Neural progenitor cell (in vitro differentiated cells): ENCODE measurements around the gene KLHDC9. TPM values are rescaled to one million over a fixed set of nuclear protein-coding genes. Genes with fewer than 3 reads are reported as not detected.

Source experiments
- DNase-seq: peaks from one replicate; pipeline ENCODE4 v3.0.0-alpha.2; 2016; ENCODE audit warnings: low spot score
- H2AFZ ChIP-seq: fragments of 200-600 bp; sonication (generic); replicated peaks from 2 replicates; pipeline ENCODE4 v1.6.1; 2016; ENCODE audit warnings: antibody characterized with exemption
- H3F3A ChIP-seq: fragments of 200-600 bp; sonication (generic); 2 replicates; pipeline ENCODE4 v1.6.1; 2016; ENCODE audit warnings: antibody characterized with exemption, low read depth
- H3K27ac ChIP-seq: fragments of 200-600 bp; sonication (generic); 2 replicates; pipeline ENCODE4 v1.5.1; 2016; ENCODE audit warnings: mild to moderate bottlenecking
- H3K27me3 ChIP-seq: fragments of 200-600 bp; sonication (generic); 2 replicates; pipeline ENCODE4 v1.6.1; 2016; ENCODE audit warnings: mild to moderate bottlenecking, moderate library complexity
- H3K36me3 ChIP-seq: fragments of 200-600 bp; sonication (generic); 2 replicates; pipeline ENCODE4 v1.5.1; 2016
- H3K4me1 ChIP-seq: fragments of 200-600 bp; sonication (generic); 2 replicates; pipeline ENCODE4 v1.6.1; 2016; ENCODE audit warnings: mixed run types
- H3K4me2 ChIP-seq: fragments of 200-600 bp; sonication (generic); 2 replicates; pipeline ENCODE4 v1.6.1; 2016
- H3K4me3 ChIP-seq: fragments of 200-600 bp; sonication (generic); 2 replicates; pipeline ENCODE4 v1.5.1; 2016
- H3K79me2 ChIP-seq: fragments of 200-600 bp; sonication (generic); 2 replicates; pipeline ENCODE4 v1.6.1; 2016; ENCODE audit warnings: low read depth
- H3K9ac ChIP-seq: fragments of 200-600 bp; sonication (generic); 2 replicates; pipeline ENCODE4 v1.6.1; 2016
- H3K9me3 ChIP-seq: fragments of 200-600 bp; sonication (generic); 2 replicates; pipeline ENCODE4 v1.5.1; 2016; ENCODE audit warnings: low read depth
- H4K20me1 ChIP-seq: fragments of 200-600 bp; sonication (generic); 2 replicates; pipeline ENCODE4 v1.6.1; 2016; ENCODE audit warnings: low read depth
- H3K27ac Mint-ChIP-seq: 3 replicates; pipeline ENCODE4 v1.8.0; 2021; ENCODE audit warnings: mixed read lengths
- H3K27me3 Mint-ChIP-seq: 2 replicates; pipeline ENCODE4 v1.8.0; 2022; ENCODE audit warnings: low read depth, mild to moderate bottlenecking, inconsistent platforms, moderate library complexity, mixed read lengths; ENCODE audit not compliant: insufficient read depth
- H3K36me3 Mint-ChIP-seq: 3 replicates; pipeline ENCODE4 v1.8.0; 2021; ENCODE audit warnings: mixed read lengths
- H3K4me1 Mint-ChIP-seq: 3 replicates; pipeline ENCODE4 v1.8.0; 2021; ENCODE audit warnings: mixed read lengths
- H3K4me3 Mint-ChIP-seq: 3 replicates; pipeline ENCODE4 v1.8.0; 2021; ENCODE audit warnings: mild to moderate bottlenecking, moderate library complexity, mixed read lengths
- H3K9me3 Mint-ChIP-seq: 3 replicates; pipeline ENCODE4 v1.8.0; 2020; ENCODE audit warnings: mixed read lengths
- CTCF ChIP-seq: fragments of 200-600 bp; sonication (generic); IDR thresholded peaks from 2 replicates; pipeline ENCODE4 v1.5.1; 2017; ENCODE audit warnings: antibody characterized with exemption, mild to moderate bottlenecking
- EZH2 ChIP-seq: fragments of 200-600 bp; sonication (generic); IDR thresholded peaks from 2 replicates; pipeline ENCODE4 v1.6.1; 2017; ENCODE audit warnings: antibody characterized with exemption, mild to moderate bottlenecking, moderate library complexity
- EZH2phosphoT487 ChIP-seq: fragments of 200-600 bp; sonication (generic); IDR thresholded peaks from 2 replicates; pipeline ENCODE4 v1.6.1; 2017; ENCODE audit warnings: antibody characterized with exemption
- small RNA-seq: library from RNA; depleted of rRNA; stranded (forward); fragments of <200 nt; gene quantifications from one replicate; pipeline ENCODE3, GENCODE V24; 2015
- total RNA-seq: library from RNA; depleted of rRNA; stranded (reverse); fragments of >200 nt; gene quantifications from 2 replicates; pipeline ENCODE4 v1.2.3, GENCODE V29; 2015; ENCODE audit warnings: low replicate concordance

Gene KLHDC9
- total RNA-seq, 1 donor from 2014 or later, result 12.6 TPM

DNA sequence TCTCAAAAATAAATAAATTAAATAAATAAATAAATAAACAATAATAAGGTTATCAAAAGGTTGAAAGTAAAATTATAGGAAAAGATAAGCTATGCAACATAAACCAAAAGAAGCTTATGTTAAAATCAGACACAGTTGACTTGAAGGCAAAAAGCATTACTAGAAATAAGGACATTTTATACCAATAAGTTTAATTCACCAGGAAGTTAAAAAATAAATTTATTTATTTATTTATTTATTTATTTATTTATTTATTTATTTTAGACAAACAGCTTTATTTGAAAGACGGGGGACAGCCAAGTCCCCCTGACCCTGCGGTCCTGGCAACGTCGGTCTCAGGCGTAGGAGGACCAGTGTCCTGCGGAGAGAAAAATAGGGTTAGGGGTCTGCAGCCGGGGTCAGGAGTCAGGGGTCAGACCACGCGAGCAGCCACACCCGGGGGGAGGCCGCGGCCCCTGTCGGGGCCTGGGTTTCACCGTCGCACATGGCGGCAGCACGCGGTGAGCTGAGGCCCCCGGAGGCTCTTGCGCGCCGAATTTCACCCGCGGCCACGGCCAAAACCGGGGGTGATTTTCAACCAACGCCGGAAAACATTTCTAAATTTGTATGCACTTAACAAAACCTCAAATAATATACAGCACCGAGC is 42.7 kb downstream of the KLHDC9 start:
- Histone ChIP-seq H3K79me2 (no peaks in the 10 kb centered on the region), H3F3A (peaks cover 6% of the 10 kb centered on the region), H3K36me3 (no peaks in the 10 kb centered on the region), H3K27ac (no peak overlapping the region), H4K20me1 (no peaks in the 10 kb centered on the region), H3K4me3 (no peak overlapping the region), H3K4me1 (no peaks in the 10 kb centered on the region), H3K27me3 (no peaks in the 10 kb centered on the region), H2AFZ (no peak overlapping the region), H3K9ac (no peak overlapping the region), H3K4me2 (no peak overlapping the region), H3K9me3 (no peaks in the 10 kb centered on the region)
- H3K4me3 Mint-ChIP-seq, result no peak overlapping the region
- no peaks in the 10 kb centered on the region for H3K9me3 Mint-ChIP-seq
- TF ChIP-seq CTCF (no peak), EZH2phosphoT487 (no peak), EZH2 (no peak)
- no peak overlapping the region for H3K27ac Mint-ChIP-seq
- no peaks in the 10 kb centered on the region for H3K4me1 Mint-ChIP-seq
- H3K27me3 Mint-ChIP-seq, result no peaks in the 10 kb centered on the region
- peaks cover 1% of the 10 kb centered on the region for H3K36me3 Mint-ChIP-seq
- DNase-seq, result no peak

- Histone ChIP-seq H3K9ac (no peak overlapping the region), H3K27me3 (no peaks in the 10 kb centered on the region), H3K79me2 (no peaks in the 10 kb centered on the region), H3K4me1 (peaks cover 4% of the 10 kb centered on the region), H3K27ac (no peak overlapping the region), H3K4me3 (no peak overlapping the region), H4K20me1 (no peaks in the 10 kb centered on the region), H3K36me3 (no peaks in the 10 kb centered on the region), H3K9me3 (no peaks in the 10 kb centered on the region), H2AFZ (no peak overlapping the region), H3F3A (no peaks in the 10 kb centered on the region), H3K4me2 (no peak overlapping the region)
- no peaks in the 10 kb centered on the region for H3K9me3 Mint-ChIP-seq
- peaks cover 3% of the 10 kb centered on the region for H3K4me1 Mint-ChIP-seq
- H3K27me3 Mint-ChIP-seq, result peaks cover 3% of the 10 kb centered on the region
- no peak overlapping the region for H3K4me3 Mint-ChIP-seq
- no peak overlapping the region for H3K27ac Mint-ChIP-seq
- no peak for DNase-seq
- H3K36me3 Mint-ChIP-seq, result no peaks in the 10 kb centered on the region
- TF ChIP-seq EZH2phosphoT487, result no peak
- no peak for TF ChIP-seq EZH2
- no peak for TF ChIP-seq CTCF
Measured at GRCh38 chr1:161145832-161146231, 47.7 kb downstream of the KLHDC9 start.

Small RNA genes lying within 50 kb of the gene (small RNA-seq; reads per million reads assigned to genes)
- not detected for gene RF01225

Other genes with a start within 250 kb of the KLHDC9 start
- gene CD244, start 235.5 kb upstream of the KLHDC9 start, total RNA-seq, result not detected in 2 replicates
- not detected in 2 replicates for gene ITLN1, start 213.2 kb upstream of the KLHDC9 start, total RNA-seq
- gene ITLN2, start 143.6 kb upstream of the KLHDC9 start, total RNA-seq, result not detected in 2 replicates
- 60.0 and 69.3 TPM in 2 replicates for gene F11R, start 77.2 kb upstream of the KLHDC9 start, total RNA-seq
- gene TSTD1, start 59.4 kb upstream of the KLHDC9 start, total RNA-seq, result 29.9 and 59.9 TPM in 2 replicates
- gene USF1, start 52.4 kb upstream of the KLHDC9 start, total RNA-seq, result 74.4 and 103 TPM in 2 replicates
- gene ARHGAP30, start 28.5 kb upstream of the KLHDC9 start, total RNA-seq, result 0.06 TPM in 1 of 2 replicates, not detected in the other
- gene NECTIN4, start 8.8 kb upstream of the KLHDC9 start, total RNA-seq, result 0.06 TPM in 1 of 2 replicates, not detected in the other
- 57.6 and 74.1 TPM in 2 replicates for gene PFDN2, start 19.7 kb downstream of the KLHDC9 start, total RNA-seq
- gene NIT1, start 19.7 kb downstream of the KLHDC9 start, total RNA-seq, result 39.5 and 46.3 TPM in 2 replicates
- 29.7 and 34.8 TPM in 2 replicates for gene DEDD, start 34.3 kb downstream of the KLHDC9 start, total RNA-seq
- 114 and 133 TPM in 2 replicates for gene UFC1, start 55.6 kb downstream of the KLHDC9 start, total RNA-seq
- gene USP21, start 61.1 kb downstream of the KLHDC9 start, total RNA-seq, result 6.7 and 19.0 TPM in 2 replicates
- 18.3 and 42.4 TPM in 2 replicates for gene PPOX, start 68.1 kb downstream of the KLHDC9 start, total RNA-seq
- gene B4GALT3, start 79.1 kb downstream of the KLHDC9 start, total RNA-seq, result 9.5 and 36.5 TPM in 2 replicates
- 1.3 and 5.4 TPM in 2 replicates for gene ADAMTS4, start 100.7 kb downstream of the KLHDC9 start, total RNA-seq
- gene NDUFS2, start 104.0 kb downstream of the KLHDC9 start, total RNA-seq, result 105 and 107 TPM in 2 replicates
- 0.34 TPM in 1 of 2 replicates, not detected in the other for gene FCER1G, start 116.9 kb downstream of the KLHDC9 start, total RNA-seq
- not detected in 2 replicates for gene APOA2, start 125.3 kb downstream of the KLHDC9 start, total RNA-seq
- 7.2 and 9.8 TPM in 2 replicates for gene TOMM40L, start 127.7 kb downstream of the KLHDC9 start, total RNA-seq
- gene NR1I3, start 139.8 kb downstream of the KLHDC9 start, total RNA-seq, result not detected in 2 replicates
- gene PCP4L1, start 160.4 kb downstream of the KLHDC9 start, total RNA-seq, result 0.46 and 0.69 TPM in 2 replicates
- gene MPZ, start 211.6 kb downstream of the KLHDC9 start, total RNA-seq, result 1.1 and 2.0 TPM in 2 replicates
- gene SDHC, start 216.0 kb downstream of the KLHDC9 start, total RNA-seq, result 61.2 and 95.7 TPM in 2 replicates